H1 (cell line): ENCODE measurements around the gene HMCES. TPM values are rescaled to one million over a fixed set of nuclear protein-coding genes. Genes with fewer than 3 reads are reported as not detected.

Source experiments
- BRCA1 ChIP-seq: IDR thresholded peaks from 2 replicates; pipeline ENCODE4 v1.6.1; 2012; ENCODE audit warnings: low read depth, low read length, improper control_type of control experiment
- EGR1 ChIP-seq: IDR thresholded peaks from 2 replicates; pipeline ENCODE4 v1.6.1; 2011; ENCODE audit warnings: low read depth, low read length, borderline replicate concordance
- GABPA ChIP-seq: IDR thresholded peaks from 2 replicates; pipeline ENCODE4 v1.6.1; 2011; ENCODE audit warnings: mild to moderate bottlenecking, low read length, moderate library complexity, borderline replicate concordance; ENCODE audit not compliant: insufficient read depth
- RAD21 ChIP-seq, 2 experiments: IDR thresholded peaks in 1 of 2; conservative IDR thresholded peaks in 1 of 2; 2 replicates each; pipeline ENCODE4 v1.6.1; 2011; ENCODE audit warnings: low read depth in 2 of 2, low read length in 2 of 2, improper control_type of control experiment in 1 of 2, inconsistent platforms in 1 of 2, mild to moderate bottlenecking in 1 of 2, moderate library complexity in 1 of 2
- TAF1 ChIP-seq: IDR thresholded peaks from 2 replicates; pipeline ENCODE4 v1.6.1; 2011; ENCODE audit warnings: mild to moderate bottlenecking, low read depth, low read length
- polyA plus RNA-seq, 7 experiments: library from polyadenylated mRNA; depleted of rRNA in 3 of 7; stranded (reverse) in 5 of 7; unstranded in 2 of 7; fragments of >200 nt in 5 of 7; fragments of 200-250 nt in 2 of 7; gene quantifications; 1 replicate in 5 of 7; 2 replicates in 1 of 7; 4 replicates in 1 of 7; pipeline versions ENCODE4 v1.2.1 to v1.2.3, GENCODE V29; 2011 to 2013; ENCODE audit warnings: missing spikeins in 2 of 7, mixed read lengths in 2 of 7
- total RNA-seq: library from RNA; stranded (reverse); fragmentation: NEBNext Ultra II Directional; extraction: Animal tissue kit (Norgen Biotek cat#: 25700); gene quantifications from 2 replicates; pipeline ENCODE4 v1.2.1, GENCODE V29; 2021

Gene HMCES
- total and polyA plus RNA-seq, 2 of the 8 experiments (the other 6 are each of a cell fraction or from before 2014, with no cell fraction given): 27.6 to 49.5 TPM

DNA sequence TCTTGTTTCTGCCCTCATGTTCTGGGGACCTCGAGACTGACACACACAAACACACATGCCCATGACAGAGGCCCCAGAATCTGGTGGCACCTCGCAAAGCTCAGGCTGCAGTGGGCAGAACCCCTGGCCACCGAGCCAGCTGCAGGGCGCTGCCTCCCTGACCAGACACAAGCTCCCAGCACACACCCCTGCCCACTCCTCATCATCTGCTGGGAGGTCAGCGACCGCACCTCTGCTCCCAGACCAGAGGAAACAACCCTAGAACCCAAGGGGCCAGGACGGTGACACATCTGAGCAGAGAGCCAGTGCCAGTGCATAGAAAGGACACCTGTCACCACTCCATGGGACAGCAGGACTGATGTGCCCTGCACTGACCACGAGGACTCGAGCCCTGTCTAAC, 43.2 kb downstream of the HMCES start (continued):
- TF ChIP-seq RAD21 (IDR thresholded peaks at IDR 0.05 in 1 of 2, conservative IDR thresholded peaks at IDR 0.05 in 1 of 2; ENCODE audit: low read depth in 2 of 2, low read length in 2 of 2): no peak
- TF ChIP-seq TAF1: no peak
- TF ChIP-seq GABPA: no peak
- no peak for TF ChIP-seq EGR1
- TF ChIP-seq BRCA1: no peak
